ENCODE measurements around the gene NPLOC4.

The NPLOC4 gene

GRCh38 chr17:81509972-81510784, 126.7 kb downstream of the NPLOC4 start:
- TF ChIP-seq CTCF (IDR thresholded peaks at IDR 0.05; ENCODE audit: insufficient read depth, low read length, poor library complexity, severe bottlenecking): no peak
- no peak for DNase-seq (ENCODE audit: extremely low read depth, insufficient read length)

GRCh38 chr17:81509207-81509971, 127.5 kb downstream of the NPLOC4 start:
- peaks cover 28% of the 10 kb centered on the region for H3K36me3 ChIP-seq (ENCODE audit: control insufficient read depth, insufficient read depth, low read length)
- TF ChIP-seq CTCF (IDR thresholded peaks at IDR 0.05; ENCODE audit: insufficient read depth, low read length, poor library complexity, severe bottlenecking): no peak
- H3K4me3 ChIP-seq (replicated peaks; ENCODE audit: low read depth, low read length): peak overlapping the region; percentile 83
- no peaks in the 10 kb centered on the region for H3K27me3 ChIP-seq (replicated peaks; ENCODE audit: control insufficient read depth, insufficient read depth, low read length)
- no peak for DNase-seq (ENCODE audit: extremely low read depth, insufficient read length)

More at GRCh38 chr17:81509972-81510784, 126.7 kb downstream of the NPLOC4 start:
- no peaks in the 10 kb centered on the region for H3K27me3 ChIP-seq (replicated peaks; ENCODE audit: control insufficient read depth, insufficient read depth, low read length)
- peak overlapping the region; percentile 83 for H3K4me3 ChIP-seq (replicated peaks; ENCODE audit: low read depth, low read length)
- peaks cover 28% of the 10 kb centered on the region for H3K36me3 ChIP-seq (ENCODE audit: control insufficient read depth, insufficient read depth, low read length)

GRCh38 chr17:81508639-81509206, 128.2 kb downstream of the NPLOC4 start:
- H3K27me3 ChIP-seq (replicated peaks; ENCODE audit: control insufficient read depth, insufficient read depth, low read length): no peaks in the 10 kb centered on the region
- H3K36me3 ChIP-seq (ENCODE audit: control insufficient read depth, insufficient read depth, low read length): peaks cover 28% of the 10 kb centered on the region
- TF ChIP-seq CTCF (IDR thresholded peaks at IDR 0.05; ENCODE audit: insufficient read depth, low read length, poor library complexity, severe bottlenecking): no peak
- peak overlapping the region; percentile 83; the same call in 1 of the 2 replicates for H3K4me3 ChIP-seq (replicated peaks; ENCODE audit: low read depth, low read length)
- no peak for DNase-seq (ENCODE audit: extremely low read depth, insufficient read length)

All from GM06990 (cell line).